Mesenchymal stem cell (in vitro differentiated cells and primary cell): Measurements from ENCODE around the gene NFXL1.
A peak's percentile ranks its signal among the peaks of the same experiment; 100 is the strongest.

ENCODE experiments used
- DNase-seq: peaks from one replicate; pipeline ENCODE4 v3.0.0-alpha.2; 2013
- H2AFZ ChIP-seq: one replicate; pipeline ENCODE4 v1.6.1; 2013; ENCODE audit warnings: low read depth, mild to moderate bottlenecking, control low read depth, inconsistent platforms, low read length, moderate library complexity
- H2AK5ac ChIP-seq: 2 replicates; pipeline ENCODE4 v1.6.1; 2013; ENCODE audit warnings: low read length, moderate library complexity, mild to moderate bottlenecking, inconsistent platforms; ENCODE audit not compliant: severe bottlenecking
- H2BK120ac ChIP-seq: one replicate; pipeline ENCODE4 v1.6.1; 2013; ENCODE audit warnings: low read depth, mild to moderate bottlenecking, inconsistent platforms, low read length, moderate library complexity
- H2BK12ac ChIP-seq, 2 experiments: one replicate each; pipeline ENCODE4 v1.6.1; 2013; ENCODE audit warnings: inconsistent platforms in 2 of 2, low read length in 2 of 2, mild to moderate bottlenecking in 2 of 2, moderate library complexity in 2 of 2, control low read depth in 1 of 2
- H2BK15ac ChIP-seq: one replicate; pipeline ENCODE4 v1.6.1; 2013; ENCODE audit warnings: mild to moderate bottlenecking, low read depth, inconsistent platforms; ENCODE audit not compliant: poor library complexity, severe bottlenecking
- H2BK5ac ChIP-seq: 2 replicates; pipeline ENCODE4 v1.6.1; 2013; ENCODE audit warnings: low read depth, mild to moderate bottlenecking, low read length, control low read depth, inconsistent platforms; ENCODE audit not compliant: poor library complexity, severe bottlenecking
- H3K14ac ChIP-seq, 2 experiments: one replicate each; pipeline ENCODE4 v1.6.1; 2013; ENCODE audit warnings: inconsistent platforms in 2 of 2, low read length in 2 of 2, control low read depth in 1 of 2, mild to moderate bottlenecking in 1 of 2, moderate library complexity in 1 of 2
- H3K18ac ChIP-seq, 2 experiments: one replicate each; pipeline ENCODE4 v1.6.1; 2013; ENCODE audit warnings: inconsistent platforms in 2 of 2, low read length in 2 of 2, control low read depth in 1 of 2, low read depth in 1 of 2, mild to moderate bottlenecking in 1 of 2
- H3K23ac ChIP-seq, 2 experiments: one replicate each; pipeline ENCODE4 v1.6.1; 2013; ENCODE audit warnings: inconsistent platforms in 2 of 2, low read length in 2 of 2, mild to moderate bottlenecking in 2 of 2, moderate library complexity in 2 of 2, control low read depth in 1 of 2
- H3K27ac ChIP-seq: 2 replicates; pipeline ENCODE4 v1.5.1; 2013; ENCODE audit warnings: mild to moderate bottlenecking, moderate library complexity, low read length, control low read depth, inconsistent platforms; ENCODE audit not compliant: poor library complexity, severe bottlenecking
- H3K27me3 ChIP-seq, 2 experiments: 2 replicates each; pipeline versions ENCODE4 v1.6.1 to v1.7.0; 2013; ENCODE audit warnings: low read length in 2 of 2, mild to moderate bottlenecking in 2 of 2, moderate library complexity in 2 of 2, control low read depth in 1 of 2, inconsistent platforms in 1 of 2; ENCODE audit not compliant: control insufficient read depth in 1 of 2, insufficient read depth in 1 of 2
- H3K36me3 ChIP-seq, 2 experiments: 2 replicates each; pipeline versions ENCODE4 v1.6.1 to v1.7.0; 2013; ENCODE audit warnings: low read length in 2 of 2, control low read depth in 1 of 2, inconsistent platforms in 1 of 2, low read depth in 1 of 2, mild to moderate bottlenecking in 1 of 2; ENCODE audit not compliant: insufficient read depth in 2 of 2, control insufficient read depth in 1 of 2
- H3K4ac ChIP-seq, 2 experiments: one replicate each; pipeline ENCODE4 v1.6.1; 2013; ENCODE audit warnings: inconsistent platforms in 2 of 2, low read length in 2 of 2, mild to moderate bottlenecking in 2 of 2, moderate library complexity in 2 of 2, control low read depth in 1 of 2, low read depth in 1 of 2
- H3K4me1 ChIP-seq: 2 replicates; pipeline ENCODE4 v1.6.1; 2013; ENCODE audit warnings: low read depth, low read length, control low read depth; ENCODE audit not compliant: control insufficient read depth, insufficient read depth
- H3K4me2 ChIP-seq: 2 replicates; pipeline ENCODE4 v1.6.1; 2013; ENCODE audit warnings: low read length, mild to moderate bottlenecking, inconsistent platforms; ENCODE audit not compliant: poor library complexity, severe bottlenecking
- H3K4me3 ChIP-seq, 2 experiments: 2 replicates each; pipeline versions ENCODE4 v1.5.1 to v1.7.0; 2013; ENCODE audit warnings: low read length in 2 of 2, mild to moderate bottlenecking in 2 of 2, control low read depth in 1 of 2, low read depth in 1 of 2; ENCODE audit not compliant: insufficient read depth in 1 of 2
- H3K79me1 ChIP-seq: replicated peaks from 2 replicates; pipeline ENCODE4 v1.6.1; 2013; ENCODE audit warnings: mild to moderate bottlenecking, control low read depth, low read length, inconsistent platforms; ENCODE audit not compliant: poor library complexity, severe bottlenecking
- H3K9ac ChIP-seq: 2 replicates; pipeline ENCODE4 v1.7.0; 2013; ENCODE audit warnings: mild to moderate bottlenecking, low read length, moderate library complexity
- H3K9me3 ChIP-seq: 2 replicates; pipeline ENCODE4 v1.7.0; 2013; ENCODE audit warnings: mild to moderate bottlenecking, low read length; ENCODE audit not compliant: control insufficient read depth
- H4K8ac ChIP-seq: one replicate; pipeline ENCODE4 v1.6.1; 2013; ENCODE audit warnings: inconsistent platforms, mild to moderate bottlenecking, low read length, moderate library complexity
- H4K91ac ChIP-seq: one replicate; pipeline ENCODE4 v1.6.1; 2013; ENCODE audit warnings: mild to moderate bottlenecking, low read length, inconsistent platforms
- WGBS: methylation state at CpG from one replicate; pipeline ENCODE4 v1.1.7; 2013; ENCODE audit warnings: mixed read lengths; 5-methylcytosine and 5-hydroxymethylcytosine counted together

The NFXL1 gene

GRCh38 chr4:47830265-47831025 lies 83.9 kb downstream of the NFXL1 start:
- Histone ChIP-seq H2BK15ac (no peak overlapping the region), H2BK120ac (no peak overlapping the region), H4K91ac (no peak overlapping the region), H3K23ac (no peak overlapping the region), H3K9ac (no peak overlapping the region), H3K4me1 (peaks cover under 1% of the 10 kb centered on the region), H2AK5ac (no peak overlapping the region), H3K4me3 (no peak overlapping the region), H2BK12ac (no peak overlapping the region), H3K4ac (no peak overlapping the region), H3K36me3 (no peaks in the 10 kb centered on the region), H3K14ac (no peak overlapping the region), H3K27ac (no peak overlapping the region), H3K9me3 (peaks cover 12% of the 10 kb centered on the region), H4K8ac (no peak overlapping the region), H2BK5ac (no peak overlapping the region), H3K27me3 (peaks cover 0 to 15% of the 10 kb centered on the region in 2 experiments), H3K18ac (no peak overlapping the region), H2AFZ (no peak overlapping the region), H3K79me1 (no peaks in the 10 kb centered on the region), H3K4me2 (no peak overlapping the region)
- DNase-seq, result no peak
- 88% methylated on average over 3 of the region's 3 CpGs for WGBS

GRCh38 chr4:47829438-47829837 lies 84.9 kb downstream of the NFXL1 start:
- Histone ChIP-seq H3K27me3 (peaks cover 0 to 6% of the 10 kb centered on the region in 2 experiments), H3K79me1 (no peaks in the 10 kb centered on the region), H3K4me3 (no peak overlapping the region), H2BK120ac (no peak overlapping the region), H4K8ac (no peak overlapping the region), H3K18ac (no peak overlapping the region), H3K4ac (no peak overlapping the region), H2BK12ac (no peak overlapping the region), H3K4me1 (peaks cover 5% of the 10 kb centered on the region), H2BK15ac (no peak overlapping the region), H3K36me3 (no peaks in the 10 kb centered on the region), H2BK5ac (no peak overlapping the region), H4K91ac (no peak overlapping the region), H3K9ac (no peak overlapping the region), H3K9me3 (peaks cover 12% of the 10 kb centered on the region), H3K4me2 (no peak overlapping the region), H2AK5ac (no peak overlapping the region), H3K27ac (no peak overlapping the region), H3K23ac (no peak overlapping the region), H2AFZ (no peak overlapping the region), H3K14ac (no peak overlapping the region)
- no peak for DNase-seq

DNA sequence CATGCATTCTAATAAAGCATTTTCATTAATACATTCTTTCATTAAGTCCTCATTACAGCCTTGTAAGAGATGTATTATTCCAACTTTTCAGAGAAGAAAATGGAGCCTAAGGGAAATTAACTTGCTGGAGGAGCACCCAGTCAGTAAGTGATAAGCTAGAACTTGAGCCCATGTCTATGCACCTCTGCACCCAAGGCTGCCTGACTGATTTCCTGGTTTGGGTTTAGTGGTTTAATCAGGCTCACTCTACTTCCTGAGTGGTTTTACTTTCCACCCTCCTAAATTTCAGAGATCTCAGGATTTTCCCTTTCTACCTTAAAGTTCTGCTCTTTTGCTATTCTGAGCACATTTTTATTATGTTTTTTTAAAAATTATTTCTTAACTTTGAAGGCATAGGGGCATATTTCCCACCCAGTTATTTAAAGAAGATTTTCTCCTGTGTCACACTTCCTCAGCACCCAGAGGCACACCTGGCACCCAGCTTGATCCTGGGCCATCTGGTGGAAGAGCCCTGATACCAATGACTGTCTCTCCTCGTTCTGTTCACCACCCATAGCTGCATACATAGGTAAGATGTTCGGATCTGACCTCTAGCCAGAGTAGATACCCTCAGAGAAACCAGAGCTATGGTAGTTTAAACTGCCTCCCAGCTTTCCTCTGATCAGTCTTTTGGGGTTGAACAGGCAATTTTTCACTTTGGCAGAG lies 86.9 kb downstream of the NFXL1 start:
- Histone ChIP-seq H2BK120ac (no peak overlapping the region), H2AFZ (no peak overlapping the region), H2AK5ac (no peak overlapping the region), H3K9me3 (no peaks in the 10 kb centered on the region), H2BK5ac (no peak overlapping the region), H3K36me3 (no peaks in the 10 kb centered on the region), H3K27ac (no peak overlapping the region), H2BK15ac (no peak overlapping the region), H3K9ac (no peak overlapping the region), H4K91ac (no peak overlapping the region), H3K4me1 (peaks cover 5% of the 10 kb centered on the region), H3K4me3 (no peak overlapping the region), H3K23ac (no peak overlapping the region), H3K79me1 (no peaks in the 10 kb centered on the region), H3K18ac (no peak overlapping the region), H3K27me3 (no peaks in the 10 kb centered on the region), H4K8ac (no peak overlapping the region), H3K4ac (no peak overlapping the region), H3K14ac (no peak overlapping the region), H2BK12ac (no peak overlapping the region), H3K4me2 (no peak overlapping the region)
- 88% methylated on average over 2 of the region's 2 CpGs for WGBS
- no peak for DNase-seq

DNA sequence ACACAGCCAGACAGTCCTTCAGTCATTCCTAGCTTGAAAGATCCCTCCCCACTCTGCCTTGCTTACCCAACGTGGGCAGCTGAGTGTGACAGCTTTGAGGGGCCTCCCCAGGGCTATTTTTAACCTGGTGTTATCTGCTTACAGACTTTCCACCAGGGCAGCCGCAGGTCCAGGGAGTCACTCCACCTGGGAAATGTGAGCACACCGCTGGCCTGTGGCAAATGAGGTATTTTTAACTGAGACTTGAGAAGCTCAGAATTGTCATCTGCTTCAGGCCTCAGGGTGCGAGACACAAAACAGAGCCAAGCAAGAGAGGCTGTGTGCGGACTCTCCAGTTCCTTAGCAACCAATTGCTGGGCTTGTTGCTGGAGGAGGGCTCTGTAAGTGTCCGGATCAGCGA lies 89.5 kb downstream of the NFXL1 start:
- H3K18ac ChIP-seq, result no peak overlapping the region
- peaks cover 0 to 3% of the 10 kb centered on the region in 2 experiments for H3K27me3 ChIP-seq
- H2BK12ac ChIP-seq, result no peak overlapping the region
- H3K9me3 ChIP-seq, result no peaks in the 10 kb centered on the region
- no peak overlapping the region for H2BK5ac ChIP-seq
- H4K91ac ChIP-seq, result no peak overlapping the region
- peaks cover 5% of the 10 kb centered on the region for H3K4me1 ChIP-seq
- H3K36me3 ChIP-seq, result no peaks in the 10 kb centered on the region
- no peak overlapping the region for H3K9ac ChIP-seq
- no peak overlapping the region for H3K27ac ChIP-seq
- DNase-seq, result peak; percentile 9
- H3K14ac ChIP-seq, result no peak overlapping the region
- no peak overlapping the region for H2BK120ac ChIP-seq
- 18% methylated on average over 7 of the region's 7 CpGs for WGBS
- H3K4ac ChIP-seq, result no peak overlapping the region
- no peak overlapping the region for H2AFZ ChIP-seq
- no peak overlapping the region for H3K4me2 ChIP-seq
- H2AK5ac ChIP-seq, result no peak overlapping the region
- no peak overlapping the region for H2BK15ac ChIP-seq
- no peak overlapping the region for H3K23ac ChIP-seq
- H3K79me1 ChIP-seq, result no peaks in the 10 kb centered on the region
- no peak overlapping the region for H3K4me3 ChIP-seq
- H4K8ac ChIP-seq, result no peak overlapping the region
